ENCODE data around the gene ATP2C2.

- TF ChIP-seq CTCF (IDR thresholded peaks at IDR 0.05) (no peak), TCF7L2 (IDR thresholded peaks at IDR 0.05; ENCODE audit: low read depth, low read length) (no peak), POLR2AphosphoS5 (IDR thresholded peaks at IDR 0.05; ENCODE audit: low read depth, low read length) (no peak), REST (IDR thresholded peaks at IDR 0.05; ENCODE audit: insufficient read depth in 1 of 2, low read depth in 2 of 2, low read length in 1 of 2) (no peak)
These were observed 76.1 kb downstream of the ATP2C2 start for GRCh38 chr16:84444476-84444875.

Data from Panc1 (cell line).